HG03469 (cell line): Measurements from ENCODE around the gene SHPK.
"Not testable (repeated sequence)": the region's sequence is repeated elsewhere in the genome, so short reads cannot be mapped to it uniquely, and the experiment has no call there.

Source experiments
- ATAC-seq: cut with Tn5 transposase; IDR thresholded peaks from one replicate; pipeline ENCODE4 v1.9.1; 2021; ENCODE audit warnings: mild to moderate bottlenecking, moderate library complexity, moderate number of reproducible peaks; ENCODE audit not compliant: unreplicated experiment

The SHPK gene

DNA sequence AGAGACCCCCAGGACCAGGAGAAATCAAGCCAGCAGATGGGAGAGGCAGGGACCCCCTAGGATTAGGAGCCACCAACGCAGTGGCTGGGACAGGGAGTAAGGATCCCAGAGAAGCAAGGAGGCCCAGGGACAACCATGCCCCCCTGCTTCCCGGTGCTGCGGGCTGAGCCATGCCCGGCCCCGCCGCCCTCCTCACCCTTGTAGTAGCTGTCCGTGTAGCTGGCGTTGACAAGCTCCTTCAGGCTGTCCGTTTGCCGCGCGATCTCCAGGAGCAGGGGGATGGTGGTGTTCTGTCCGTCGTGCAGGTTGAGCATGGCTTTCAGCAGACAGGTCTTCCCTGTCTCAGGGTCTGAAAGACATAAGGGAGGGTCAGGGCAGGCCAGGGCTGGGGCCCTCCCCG, 45.3 kb downstream of the SHPK start:
- ATAC-seq = no peak

DNA sequence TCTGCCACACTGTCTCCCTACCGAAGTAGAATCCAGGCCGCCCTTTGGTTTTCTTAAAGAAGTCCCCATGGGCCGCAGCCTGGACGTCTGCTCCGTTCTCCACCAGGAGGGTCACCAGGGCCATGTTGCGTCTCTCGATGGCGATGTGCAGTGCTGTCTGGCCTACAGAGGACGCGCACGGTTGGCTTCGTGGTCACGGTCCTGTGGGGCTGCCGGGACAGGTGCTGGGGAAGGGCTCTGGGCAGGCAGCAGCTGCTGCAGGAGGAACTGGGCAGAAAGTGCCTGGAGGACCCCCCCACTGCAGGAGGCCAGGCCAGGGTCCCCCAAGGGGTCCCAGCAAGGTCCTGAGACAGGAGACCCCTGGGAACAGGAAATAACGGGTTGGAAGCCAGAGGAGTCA, 45.8 kb downstream of the SHPK start:
- ATAC-seq = no peak

DNA sequence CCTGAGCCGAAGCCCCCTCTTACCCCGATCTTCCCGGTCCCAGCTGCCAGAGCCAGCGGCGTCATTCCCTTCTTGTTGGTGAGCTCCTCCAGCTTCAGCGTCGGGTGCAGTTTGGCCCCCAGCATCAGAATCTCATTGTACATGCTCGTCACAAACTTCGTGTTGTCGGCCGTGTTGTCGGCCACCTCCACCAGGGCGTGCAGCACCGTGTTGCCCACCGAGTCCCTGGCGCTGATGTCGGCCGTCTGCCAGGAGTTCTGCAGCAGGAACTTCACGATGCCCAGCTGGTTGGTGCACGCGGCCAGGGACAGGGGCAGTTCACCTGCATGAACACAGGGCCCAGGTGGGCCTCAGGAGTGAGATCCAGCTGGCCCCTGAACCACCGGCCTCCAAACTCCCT, 46.3 kb downstream of the SHPK start:
- ATAC-seq = no peak

DNA sequence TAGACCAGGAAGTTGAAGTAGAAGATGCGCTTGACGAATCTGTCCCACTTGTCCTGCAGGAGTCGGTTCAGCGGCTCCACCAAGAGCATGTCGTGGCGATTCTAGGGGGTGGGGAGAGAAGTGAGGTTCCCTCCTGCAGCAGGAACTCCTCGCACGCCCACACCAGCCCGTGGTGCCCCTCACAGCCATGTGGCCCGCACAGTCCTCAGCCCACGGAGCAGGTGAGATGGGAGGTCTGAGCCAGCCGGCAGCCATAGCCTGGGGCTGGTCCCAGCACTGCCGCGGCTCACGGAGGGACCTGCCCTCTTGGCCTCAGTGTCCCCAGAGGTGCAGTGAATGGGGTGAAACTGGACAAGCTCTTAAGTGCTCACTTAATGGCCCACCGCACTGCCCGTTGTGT, 50.2 kb downstream of the SHPK start:
- no peak for ATAC-seq

DNA sequence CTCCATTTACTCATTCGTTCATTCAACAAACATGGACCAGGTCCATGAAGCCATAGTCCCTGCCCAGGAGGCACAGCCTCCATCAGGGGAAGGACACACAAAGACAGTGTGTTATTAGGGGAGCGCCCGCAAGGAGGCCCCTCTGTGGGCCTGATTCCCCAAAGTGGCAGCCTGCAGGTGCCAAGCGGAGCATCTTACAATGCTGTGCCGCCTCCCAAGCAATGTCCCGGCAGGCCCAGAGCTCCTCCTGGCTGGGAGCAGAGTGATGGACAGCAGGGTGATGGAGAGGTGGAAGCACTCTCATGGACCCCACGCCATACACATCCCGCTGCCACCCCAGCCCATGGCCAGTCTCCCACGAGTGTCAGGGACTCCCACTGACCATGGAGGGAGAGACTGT, 52.6 kb downstream of the SHPK start:
- no peak for ATAC-seq

DNA sequence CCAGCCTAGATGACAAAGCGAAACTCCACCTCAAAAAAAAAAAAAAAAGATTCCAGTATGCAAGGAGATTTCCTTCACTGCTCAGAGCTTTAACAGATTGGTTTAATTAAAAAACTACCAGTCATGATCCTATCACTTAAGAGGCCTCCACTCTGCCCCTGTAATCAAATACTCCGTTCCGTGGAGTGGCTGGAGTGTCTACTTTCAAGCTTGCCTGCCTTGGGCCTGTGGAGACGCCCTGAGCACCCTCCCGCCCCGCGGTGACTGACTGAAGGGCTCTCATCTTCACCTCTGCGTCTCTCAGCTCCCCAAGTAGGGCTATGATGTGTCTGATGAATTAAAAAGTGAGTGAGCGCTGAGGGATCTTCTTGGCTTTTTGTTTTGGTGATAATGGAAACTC, 53.1 kb downstream of the SHPK start:
- ATAC-seq = no peak

DNA sequence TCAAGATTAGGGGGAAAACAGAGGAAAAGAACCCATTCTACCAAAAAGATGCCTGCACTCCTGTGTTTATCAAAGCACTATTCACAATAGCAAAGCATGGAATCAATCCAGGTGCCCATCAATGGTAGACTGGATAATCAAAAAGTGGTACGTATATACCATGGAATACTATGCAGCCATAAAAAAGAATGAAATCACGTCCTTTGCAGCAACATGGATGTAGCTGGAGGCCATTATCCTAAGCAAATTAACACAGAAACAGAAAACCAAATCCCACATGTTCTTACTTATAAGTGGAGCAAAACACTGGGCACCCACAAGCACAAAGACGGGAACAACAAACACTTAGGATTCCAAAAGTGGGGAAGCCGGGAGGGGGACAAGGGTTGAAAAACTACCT, 57.4 kb downstream of the SHPK start:
- ATAC-seq = not testable (repeated sequence)

DNA sequence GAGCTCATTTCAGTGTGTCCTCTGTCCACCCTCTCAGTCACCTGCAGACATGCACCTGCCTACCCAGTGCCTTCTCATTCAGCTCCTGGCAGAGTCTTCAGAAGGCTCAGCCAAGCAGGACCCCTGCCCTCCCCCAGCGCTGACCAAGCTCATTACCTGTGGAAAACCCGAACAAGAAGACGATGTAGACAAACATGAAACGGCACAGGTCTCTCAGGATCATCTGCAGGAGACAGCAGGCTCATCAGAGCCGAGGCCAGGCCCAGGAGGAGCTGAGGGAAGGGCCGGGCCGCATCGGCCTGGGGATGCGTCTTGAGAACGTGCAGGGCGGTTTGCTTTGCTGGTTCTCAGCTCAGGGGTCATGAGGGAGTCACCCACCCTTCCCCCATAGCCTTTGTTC, 59.1 kb downstream of the SHPK start:
- no peak for ATAC-seq

DNA sequence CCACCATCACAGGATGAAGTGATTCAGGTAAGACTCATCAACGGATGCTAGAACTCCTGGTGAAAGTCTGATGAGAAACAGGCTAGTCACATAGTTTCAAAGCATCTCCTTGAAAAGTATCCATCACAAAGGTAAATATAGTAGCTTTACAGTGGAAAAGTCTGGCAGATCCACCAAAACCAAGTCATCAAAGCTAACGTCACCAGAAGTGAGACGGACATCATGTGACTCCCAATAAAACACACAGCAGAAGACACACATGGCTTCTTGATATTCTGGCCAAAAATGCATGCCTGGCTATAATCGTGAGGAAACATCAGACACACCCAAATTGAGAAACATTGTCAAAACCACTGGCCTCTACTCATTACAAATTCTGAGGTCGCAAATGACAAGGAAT, 60.5 kb downstream of the SHPK start:
- ATAC-seq = no peak

DNA sequence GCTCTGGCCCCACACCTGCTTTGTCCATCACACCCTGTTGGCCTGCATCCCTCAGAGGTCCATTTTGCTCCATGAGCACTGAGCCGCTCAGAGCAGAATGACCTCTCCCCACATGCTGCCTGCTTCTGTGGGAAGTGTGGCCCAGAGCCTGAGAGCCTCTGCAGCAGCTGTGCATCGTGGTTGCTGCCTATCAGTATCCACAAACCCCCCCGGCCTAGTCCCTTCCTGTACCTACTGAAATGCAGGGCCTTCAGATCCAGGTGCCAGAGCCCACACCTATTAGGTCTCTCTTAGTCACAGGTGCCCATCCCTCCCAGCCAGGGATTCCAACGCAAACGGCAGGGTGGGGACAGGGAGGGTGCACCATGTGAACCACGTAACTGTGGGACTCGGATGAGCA, 61.8 kb downstream of the SHPK start:
- ATAC-seq = no peak

DNA sequence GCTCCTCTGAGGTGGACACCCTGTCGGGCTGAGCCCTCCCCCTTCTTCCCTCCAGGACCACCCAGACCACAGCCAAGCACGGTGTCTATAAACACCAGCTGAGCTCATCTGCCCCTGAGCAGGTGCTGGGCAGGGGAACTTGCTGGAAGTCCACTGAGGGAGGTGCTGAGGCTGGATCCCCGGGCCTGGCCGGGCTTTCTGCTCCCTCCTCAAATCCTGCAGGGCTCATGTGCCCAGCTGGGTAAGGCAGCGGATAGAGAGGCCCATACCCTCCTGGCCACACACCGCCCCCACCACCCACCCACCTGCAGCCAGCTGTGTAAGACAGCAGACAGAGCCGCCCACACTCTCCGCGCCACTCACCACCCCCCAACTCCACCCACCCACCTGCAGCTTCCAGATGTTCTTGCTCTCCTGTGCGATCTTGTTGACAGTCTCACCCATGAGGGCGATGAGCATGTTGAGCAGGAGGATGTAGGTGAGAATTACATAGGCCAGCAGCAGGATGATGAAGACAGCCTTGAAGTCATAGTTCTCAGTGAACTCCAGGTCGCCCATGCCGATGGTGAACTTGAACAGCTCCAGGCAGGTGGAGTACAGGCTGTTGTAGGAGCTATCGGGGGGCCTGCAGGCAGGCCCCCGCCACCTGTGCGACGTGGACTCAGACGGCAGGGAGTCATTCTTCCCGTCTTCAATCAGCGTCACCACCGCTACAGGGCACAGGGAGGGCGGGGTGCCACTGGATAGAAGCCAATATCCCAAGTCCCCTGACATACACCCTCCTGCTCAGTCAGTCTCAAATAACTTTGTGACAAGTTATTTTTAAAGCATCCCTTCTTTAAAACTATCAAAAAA, 62.6 kb downstream of the SHPK start:
- ATAC-seq = no peak

DNA sequence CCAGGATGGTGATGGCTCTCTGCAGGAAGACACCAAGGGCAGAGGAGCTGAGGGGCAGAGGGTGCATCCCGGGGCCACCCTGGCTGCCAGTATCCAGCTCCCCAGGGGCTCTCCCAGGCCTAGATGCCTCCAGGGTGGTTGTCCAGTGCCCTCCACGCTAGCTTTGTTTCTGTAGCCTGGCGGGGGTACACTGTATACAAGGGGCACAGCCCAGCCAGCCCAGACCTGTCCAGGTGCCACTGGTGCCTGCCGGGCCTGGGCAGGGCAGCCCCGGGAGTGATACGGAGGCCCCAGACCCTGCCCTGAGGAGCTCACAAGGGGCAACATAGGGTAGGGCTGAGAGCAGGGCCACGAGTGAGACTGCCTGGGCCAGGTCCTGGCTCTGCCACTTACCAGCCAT, 63.8 kb downstream of the SHPK start:
- no peak for ATAC-seq

DNA sequence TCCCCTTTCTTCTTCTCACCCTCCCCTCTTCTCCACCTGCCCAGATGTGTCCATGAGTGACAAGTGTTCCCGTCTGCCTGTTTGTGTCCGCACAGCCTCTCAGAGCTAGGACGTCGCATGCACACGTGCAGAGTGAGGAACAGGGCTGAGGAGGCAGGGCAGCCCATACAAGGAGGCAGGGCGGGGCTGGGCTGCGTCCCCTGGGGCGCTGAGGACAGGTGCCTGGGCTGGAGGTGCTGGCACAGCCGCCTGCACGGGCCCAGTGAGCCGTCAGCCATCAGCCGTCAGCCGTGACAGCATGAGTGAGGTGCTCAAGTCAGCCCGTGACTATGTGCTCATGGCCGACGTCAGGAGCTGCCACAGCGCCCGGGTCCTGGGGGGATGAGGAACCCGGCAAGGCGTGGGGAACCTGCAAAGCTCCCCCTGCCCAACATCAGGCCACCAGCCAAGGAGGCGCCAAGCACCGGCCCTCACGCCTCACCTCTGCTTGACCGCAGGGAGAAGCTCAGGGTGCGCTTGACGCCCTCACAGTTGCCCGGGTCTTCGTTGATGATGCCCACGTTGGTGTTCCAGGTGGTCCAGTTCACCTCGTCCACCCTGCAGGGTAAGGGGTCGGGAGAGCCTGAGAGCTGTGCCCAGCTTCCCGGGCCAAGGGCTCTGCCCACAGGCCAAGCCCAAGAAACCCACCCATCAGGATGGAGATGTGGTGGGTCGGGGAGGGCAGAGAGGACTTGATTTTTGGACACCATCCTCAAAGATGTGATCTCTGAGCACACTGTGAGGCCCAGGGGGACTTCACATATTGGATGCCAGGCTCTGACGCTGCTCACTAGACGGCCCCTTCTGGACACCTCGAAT, 64.8 kb downstream of the SHPK start:
- no peak for ATAC-seq

DNA sequence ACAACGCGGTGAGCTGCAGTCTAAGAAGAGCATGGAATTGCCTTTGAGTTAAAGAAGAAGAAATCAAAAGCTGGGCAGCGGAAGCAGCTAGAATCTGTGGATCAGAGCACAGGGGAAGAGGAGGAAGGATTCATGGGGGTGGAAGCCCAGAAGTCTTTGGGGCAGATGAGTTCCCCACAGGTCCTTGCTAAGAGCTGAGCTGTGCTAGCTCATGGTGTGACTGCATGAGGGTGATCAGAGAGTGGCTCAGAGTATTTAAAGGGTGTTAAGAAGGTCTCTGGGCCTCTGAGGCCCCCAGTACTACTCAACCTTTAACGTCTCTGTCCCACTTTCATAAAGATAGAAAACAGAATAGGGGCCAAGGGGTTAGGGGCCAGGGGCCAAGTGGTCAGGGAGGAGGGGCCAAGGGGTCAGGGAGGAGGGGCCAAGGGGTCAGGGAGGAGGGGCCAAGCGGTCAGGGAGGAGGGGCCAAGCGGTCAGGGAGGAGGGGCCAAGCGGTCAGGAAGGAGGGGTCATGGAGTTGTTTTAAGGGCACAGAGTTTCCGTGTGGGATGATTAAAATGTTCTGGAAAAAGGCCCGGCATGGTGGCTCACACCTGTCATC, 66.4 kb downstream of the SHPK start:
- no peak for ATAC-seq

DNA sequence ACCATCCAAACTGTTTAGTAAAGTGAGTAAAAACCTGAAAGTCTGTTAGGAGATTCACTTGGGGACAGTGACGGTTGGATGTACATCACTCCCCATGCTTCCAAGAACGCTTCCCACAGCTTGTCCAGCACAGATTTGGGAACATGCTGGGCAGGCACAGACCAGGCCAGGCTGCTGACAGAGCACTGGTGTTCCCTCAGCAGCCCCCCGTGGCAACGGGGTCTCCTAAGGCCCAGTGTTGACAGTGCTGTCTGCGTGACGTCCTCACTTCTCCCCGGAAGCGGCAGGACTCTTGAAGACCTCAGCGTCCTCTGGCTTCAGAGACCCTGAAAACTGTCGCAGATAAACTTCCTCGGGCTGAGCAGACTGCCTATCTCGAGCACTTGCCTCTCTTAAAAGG, 69.5 kb downstream of the SHPK start:
- ATAC-seq = no peak

DNA sequence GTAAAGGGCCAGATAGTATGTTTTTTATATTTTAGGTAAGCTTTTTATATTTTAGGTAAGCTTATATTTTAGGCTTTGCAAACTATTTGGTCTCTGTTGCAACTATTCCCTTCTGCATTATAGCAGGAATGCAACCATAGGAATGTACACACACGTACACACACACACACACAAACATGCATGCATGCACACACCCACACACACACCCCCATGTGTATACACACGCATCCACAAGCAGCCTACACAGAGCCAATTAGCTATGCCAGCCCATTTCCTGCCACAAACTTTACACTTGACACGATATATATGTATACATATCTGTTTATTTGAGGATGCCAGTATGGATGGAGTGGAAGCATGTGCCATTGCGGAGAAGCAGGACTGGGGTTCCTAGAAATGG, 70.9 kb downstream of the SHPK start:
- ATAC-seq = no peak

DNA sequence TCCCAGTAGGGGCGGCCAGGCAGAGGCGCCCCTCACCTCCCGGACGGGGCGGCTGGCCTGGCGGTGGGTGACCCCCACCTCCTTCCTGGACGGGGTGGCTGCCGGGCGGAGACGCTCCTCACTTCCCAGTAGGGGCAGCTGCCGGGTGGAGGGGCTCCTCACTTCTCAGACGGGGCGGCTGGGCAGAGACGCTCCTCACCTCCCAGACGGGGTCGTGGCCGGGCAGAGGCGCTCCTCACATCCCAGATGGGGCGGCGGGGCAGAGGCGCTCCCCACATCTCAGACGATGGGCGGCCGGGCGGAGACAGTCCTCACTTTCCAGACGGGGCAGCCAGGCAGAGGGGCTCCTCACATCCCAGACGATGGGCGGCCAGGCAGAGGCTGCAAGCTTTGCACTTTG, 71.8 kb downstream of the SHPK start:
- ATAC-seq = not testable (repeated sequence)

DNA sequence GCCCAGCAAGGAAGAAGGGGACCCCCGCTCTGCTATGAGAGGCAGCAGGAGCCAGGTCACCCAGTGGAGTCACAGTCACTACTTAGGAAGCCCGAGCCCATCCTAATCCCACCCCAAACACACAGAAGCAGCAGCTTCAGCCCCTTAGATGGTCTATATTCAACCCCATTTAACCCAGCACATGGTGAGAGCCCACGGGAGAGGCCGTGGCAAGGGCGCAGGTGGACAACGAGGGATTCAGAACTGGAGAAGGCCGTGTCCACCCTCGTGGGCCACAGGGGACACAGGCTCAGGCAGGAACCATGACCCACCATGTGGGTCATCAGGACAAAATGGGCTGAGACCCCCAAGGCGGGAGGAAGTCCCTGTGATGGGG, 76.8 kb downstream of the SHPK start:
- no peak for ATAC-seq

DNA sequence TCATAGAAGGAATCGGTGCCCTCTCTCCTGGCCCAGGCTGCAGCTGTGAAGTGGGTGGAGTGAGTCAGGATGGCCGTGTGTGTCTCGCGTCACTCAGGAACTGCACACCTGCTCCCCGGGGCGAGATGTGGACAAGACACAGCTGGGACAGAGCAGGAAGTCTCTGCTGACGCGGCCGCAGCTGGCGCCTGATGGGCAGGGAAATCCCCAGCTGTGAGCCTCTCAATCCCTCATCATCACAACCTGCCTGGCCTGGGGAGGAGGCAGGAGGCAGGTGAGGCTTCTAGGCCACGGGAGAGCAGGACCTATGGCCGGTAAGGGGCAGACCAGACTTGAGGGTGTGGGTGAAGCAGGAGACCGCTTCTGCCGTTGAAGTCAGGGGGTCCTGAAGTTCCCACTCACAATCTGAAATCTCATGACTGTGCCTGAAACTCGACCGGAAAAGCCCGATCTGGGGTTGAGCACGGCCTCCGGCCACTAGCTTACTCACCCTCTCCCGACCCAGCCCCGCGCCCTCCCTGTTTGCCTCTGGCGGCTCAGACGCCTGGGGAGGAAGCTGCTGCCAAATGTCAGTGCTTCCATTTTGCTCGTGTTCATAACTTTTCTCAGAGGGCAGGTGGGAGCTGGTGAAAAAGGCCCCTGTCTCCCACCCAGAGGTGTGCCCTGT, 77.3 kb downstream of the SHPK start:
- ATAC-seq = peak; percentile 42
